Measurements from ENCODE around the gene L3MBTL1. TPM values are rescaled to one million over a fixed set of nuclear protein-coding genes. Genes with fewer than 3 reads are reported as not detected.

L3MBTL1 gene
- total and polyA plus RNA-seq, 2 of the 4 experiments (the other 2 are of a cell fraction), result 2.2 to 4.5 TPM

- intact Hi-C loops (cut with micrococcal nuclease), result loop anchor here (5.0 kb wide), 1 partner anchor 621 kb away; no protein-coding TSS in a partner anchor
- CTCF ChIA-PET, result interaction anchor here (0.6 kb wide), 1 partner anchor 675 kb away, joined by 4 read pairs; no protein-coding TSS in a partner anchor
Observed at GRCh38 chr20:43460830-43461200, 46.7 kb upstream of the L3MBTL1 start.

More at GRCh38 chr20:43460830-43461200, 46.7 kb upstream of the L3MBTL1 start:
- Histone ChIP-seq H4K20me1 (ENCODE audit: insufficient read depth, low read length) (peaks cover 64% of the 10 kb centered on the region), H2BK120ac (ENCODE audit: low read depth, low read length) (no peak overlapping the region), H3K18ac (ENCODE audit: low read depth, low read length) (no peak overlapping the region), H3K9me1 (ENCODE audit: insufficient read depth, low read length) (peaks cover 3% of the 10 kb centered on the region), H2BK5ac (ENCODE audit: low read depth, low read length, poor library complexity, severe bottlenecking) (no peak overlapping the region), H4K91ac (ENCODE audit: insufficient read depth, low read depth, low read length) (no peak overlapping the region), H3K27ac (ENCODE audit: insufficient read depth, low read length) (no peak overlapping the region), H2AK9ac (replicated peaks; ENCODE audit: low read depth, low read length, poor library complexity) (no peak overlapping the region), H3K14ac (replicated peaks; ENCODE audit: low read depth, low read length) (no peak overlapping the region), H3K27me3 (ENCODE audit: control insufficient read depth, insufficient read depth, low read length) (no peaks in the 10 kb centered on the region), H3K36me3 (ENCODE audit: control insufficient read depth, insufficient read depth, low read length) (peaks cover 50% of the 10 kb centered on the region), H2AK5ac (ENCODE audit: low read depth, low read length) (no peak overlapping the region), H3K4ac (ENCODE audit: low read depth, low read length) (no peak overlapping the region), H4K8ac (ENCODE audit: low read depth in 2 of 2, low read length in 2 of 2) (no peak overlapping the region), H2BK15ac (ENCODE audit: low read depth, low read length) (no peak overlapping the region), H4K5ac (ENCODE audit: low read depth, low read length) (no peak overlapping the region), H3K9ac (ENCODE audit: low read depth, low read length) (no peak overlapping the region), H3K9me3 (ENCODE audit: control insufficient read depth, insufficient read depth, low read length) (no peaks in the 10 kb centered on the region), H3K23ac (ENCODE audit: low read depth, low read length) (no peak overlapping the region), H3K4me3 (ENCODE audit: insufficient read depth, low read depth, low read length) (no peak overlapping the region), H2BK20ac (ENCODE audit: low read depth, low read length) (no peak overlapping the region), H2AFZ (replicated peaks; ENCODE audit: low read length, poor library complexity) (no peak overlapping the region), H3K4me2 (ENCODE audit: low read depth, low read length) (no peak overlapping the region), H3K79me1 (ENCODE audit: low read depth in 1 of 2, low read length in 2 of 2) (peaks cover 28 to 61% of the 10 kb centered on the region in 2 experiments), H3K56ac (ENCODE audit: extremely low read depth, insufficient read depth, low read length) (no peak overlapping the region), H3K4me1 (ENCODE audit: control insufficient read depth, insufficient read depth, low read length) (peaks cover 4% of the 10 kb centered on the region; the same call in 1 of the 2 replicates)
- POLR2A ChIA-PET (ENCODE audit: unreplicated experiment), result interaction anchor here (0.6 to 0.7 kb wide), 2 partner anchors 219 to 1635 kb away, joined by 10 to 14 read pairs; no protein-coding TSS in a partner anchor
- dilution Hi-C loops (cut with HindIII; ENCODE audit: low sequenced_read_pairs, unreplicated experiment), result no loop called here
- ATAC-seq (ENCODE audit: low read depth) (no peak), DNase-seq (no peak)
- no TSS peak for BruUV-seq (replicated peaks)
- 89% methylated on average over 3 of the region's 10 CpGs; no CpG with 5 or more reads in 1 of the 2 experiments for WGBS, 2 experiments (ENCODE audit: extremely low coverage in 2 of 2, insufficient read length in 1 of 2)
- no peak for TF ChIP-seq RCOR1 (IDR thresholded peaks at IDR 0.05; ENCODE audit: insufficient replicate concordance, low read length)
- no peak for TF ChIP-seq MXI1 (IDR thresholded peaks at IDR 0.05; ENCODE audit: borderline replicate concordance, low read depth, low read length)
- no peak for TF ChIP-seq CHD1 (IDR thresholded peaks at IDR 0.05; ENCODE audit: low read depth, low read length)
- in situ Hi-C loops (cut with MboI; ENCODE audit: low sequenced_read_pairs), result no loop called here

Data from IMR-90 (cell line).